ENCODE data around the gene USHBP1.
A peak's percentile ranks its signal among the peaks of the same experiment; 100 is the strongest.

The USHBP1 gene

GRCh38 chr19:17209126-17210036, 55.2 kb downstream of the USHBP1 start:
- no peak for DNase-seq

GRCh38 chr19:17206736-17207581, 57.6 kb downstream of the USHBP1 start:
- DNase-seq: no peak

DNA sequence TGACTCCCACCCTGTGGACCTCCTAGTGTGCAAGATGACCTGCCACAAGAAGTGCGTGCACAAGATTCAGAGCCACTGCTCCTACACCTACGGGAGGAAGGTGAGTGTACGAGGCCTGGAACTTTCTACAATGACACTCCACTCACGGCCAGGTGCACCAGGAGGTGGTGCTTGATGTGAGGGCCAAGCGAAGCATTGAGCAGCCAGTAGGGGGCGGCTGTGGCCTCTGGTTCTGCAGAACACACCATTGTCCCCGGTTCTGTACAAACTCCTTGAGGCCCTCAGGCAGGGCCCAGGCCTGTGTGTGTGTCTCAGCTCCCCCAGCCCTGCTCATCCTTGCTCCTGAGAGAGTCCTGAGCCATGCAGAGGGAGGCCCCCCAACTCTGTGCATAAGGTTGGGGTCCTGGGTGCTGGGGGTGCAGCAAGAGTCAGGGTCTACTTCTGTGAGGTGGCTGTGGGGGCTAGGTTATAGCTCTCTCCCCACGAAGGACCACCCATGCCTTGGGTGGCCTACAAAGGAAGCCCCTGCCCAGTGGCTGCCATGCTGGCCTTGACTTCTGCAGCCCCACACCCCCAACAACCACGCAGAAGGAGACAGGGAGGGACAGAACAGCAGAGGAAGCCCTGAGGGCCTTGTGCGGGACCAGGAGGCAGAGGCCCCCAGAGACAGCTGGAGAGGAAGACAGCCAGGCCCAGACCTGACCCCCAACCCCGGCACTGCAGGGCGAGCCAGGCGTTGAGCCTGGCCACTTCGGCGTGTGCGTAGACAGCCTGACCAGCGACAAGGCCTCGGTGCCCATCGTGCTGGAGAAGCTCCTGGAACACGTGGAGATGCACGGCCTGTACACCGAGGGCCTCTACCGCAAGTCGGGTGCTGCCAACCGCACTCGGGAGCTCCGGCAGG, 59.1 kb downstream of the USHBP1 start:
- peak; percentile 19 for DNase-seq

- DNase-seq: no peak
Measured at GRCh38 chr19:17202713-17203112, 61.8 kb downstream of the USHBP1 start.

DNA sequence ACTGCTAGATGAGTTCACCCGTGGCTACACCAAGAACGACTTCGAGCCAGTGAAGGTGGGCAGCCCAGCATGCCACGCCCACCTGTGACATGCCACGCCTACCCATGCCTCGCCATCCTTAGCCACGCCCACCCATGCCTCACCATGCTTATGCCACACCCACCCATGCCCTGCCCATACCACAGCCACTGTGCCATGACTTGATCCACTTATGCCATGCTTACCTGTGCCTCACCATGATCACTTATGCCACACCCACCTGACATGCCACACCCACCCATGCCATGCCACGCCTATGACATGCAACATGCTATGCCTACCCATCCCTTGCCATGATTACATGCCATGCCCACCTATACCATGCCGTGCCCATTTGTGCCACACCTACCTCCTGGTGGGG, 62.3 kb downstream of the USHBP1 start:
- no peak for DNase-seq

- DNase-seq: no peak
Measured at GRCh38 chr19:17200408-17201079, 64.0 kb downstream of the USHBP1 start.
